HEK293T (cell line): ENCODE measurements around the gene SFSWAP.

Experiments
- ELF4 ChIP-seq: fragments of 450-650 bp; IDR thresholded peaks from 2 replicates; pipeline ENCODE4 v1.6.1; 2017; ENCODE audit warnings: antibody characterized with exemption
- SP1 ChIP-seq: fragments of 450-650 bp; IDR thresholded peaks from 2 replicates; pipeline ENCODE4 v1.6.1; 2017
- SUZ12 ChIP-seq: fragments of 450-650 bp; IDR thresholded peaks from 2 replicates; pipeline ENCODE4 v1.6.1; 2016; ENCODE audit warnings: mild to moderate bottlenecking

DNA sequence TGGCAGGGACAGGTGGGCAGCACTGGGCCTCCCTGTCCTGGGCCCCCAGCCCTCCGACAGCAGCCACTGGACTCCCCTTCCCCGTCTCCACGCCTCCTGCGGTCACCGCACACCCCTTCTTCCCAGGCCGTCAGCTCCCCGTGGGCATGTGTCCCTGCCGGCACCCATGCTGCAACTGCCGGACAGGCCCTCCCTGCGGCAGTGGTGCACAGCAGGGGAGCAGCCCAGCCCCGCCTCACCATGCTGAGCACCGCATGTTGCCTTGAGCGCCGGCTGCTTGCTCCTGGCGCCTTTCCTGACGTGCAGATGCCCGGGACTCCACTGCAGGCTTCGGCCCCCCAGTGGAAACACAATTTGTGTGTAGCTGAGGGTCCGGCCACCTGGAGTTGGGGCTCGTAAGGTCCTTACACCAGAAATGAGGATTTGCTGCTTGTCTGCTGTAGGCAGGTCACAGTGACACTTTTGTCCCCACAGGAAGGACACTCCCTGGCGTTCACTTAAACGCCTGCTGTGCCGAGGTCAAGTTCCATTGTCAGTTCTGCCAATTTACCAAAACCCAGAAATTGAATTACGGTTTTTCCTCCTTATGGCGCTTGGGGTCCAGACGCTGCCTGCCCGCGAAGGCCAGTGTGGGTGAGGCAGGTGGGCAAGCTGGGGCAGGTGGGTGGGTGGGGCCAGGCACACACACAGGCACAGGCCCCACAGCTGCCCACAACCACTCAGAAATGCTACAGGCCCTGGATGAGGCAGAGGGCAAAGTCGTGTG, 89.1 kb downstream of the SFSWAP start:
- no peak for TF ChIP-seq ELF4
- TF ChIP-seq SUZ12 = no peak
- TF ChIP-seq SP1 = no peak
